ENCODE measurements around the gene PCDHGA12. TPM values are rescaled to one million over a fixed set of nuclear protein-coding genes. Genes with fewer than 3 reads are reported as not detected.
"Not testable (repeated sequence)": the region's sequence is repeated elsewhere in the genome, so short reads cannot be mapped to it uniquely, and the experiment has no call there.

The PCDHGA12 gene
- total and polyA plus RNA-seq, 9 donors = 2.0 to 10.4 (median 7.5) TPM

DNA sequence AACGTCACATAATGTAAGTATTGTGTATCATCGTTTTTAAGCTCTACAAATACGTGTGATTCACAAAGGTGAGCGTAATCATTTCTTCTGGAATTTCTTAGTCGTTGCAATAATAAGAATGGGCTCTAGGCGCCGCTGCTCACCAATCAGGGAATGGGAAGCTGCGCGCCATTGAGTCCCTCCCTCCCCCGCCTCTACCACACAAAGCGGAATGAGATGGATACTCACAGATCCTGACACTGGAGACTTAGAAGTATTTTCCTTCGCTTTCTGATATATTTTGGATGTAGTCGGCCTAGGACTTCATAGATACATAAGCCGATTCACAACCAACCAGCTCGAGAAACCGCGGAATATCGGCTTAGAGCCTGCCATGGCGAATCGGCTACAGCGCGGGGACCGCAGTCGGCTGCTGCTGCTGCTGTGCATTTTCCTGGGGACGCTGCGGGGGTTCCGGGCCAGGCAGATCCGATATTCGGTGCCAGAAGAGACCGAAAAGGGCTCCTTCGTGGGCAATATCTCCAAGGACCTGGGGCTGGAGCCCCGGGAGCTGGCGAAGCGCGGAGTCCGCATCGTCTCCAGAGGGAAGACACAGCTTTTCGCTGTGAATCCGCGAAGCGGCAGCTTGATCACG is 9.3 kb upstream of the PCDHGA12 start, which contains the start of gene PCDHGA11:
PCDHGA11 (plus strand) TSS at position 197 of the 634 bp plus-strand sequence; CDS start at position 374, 177 bp downstream.
- Histone ChIP-seq H3K4me1 (ENCODE audit: insufficient read depth) (peaks cover 2% of the 10 kb centered on the region), H3K4me3 (no peak within 1 kb of the TSS), H3K27ac (no peak within 1 kb of the TSS), H3K9me3 (peaks cover 17 to 45% of the 10 kb centered on the region in 2 donors), H3K36me3 (no peaks in the 10 kb centered on the region), H3K27me3 (no peaks in the 10 kb centered on the region)
- no peak for TF ChIP-seq POLR2A (IDR thresholded peaks at IDR 0.05)
- no peak for DNase-seq
- intact Hi-C loops (cut with DNase I) = no loop called here
- 10 to 15% (median 11%) methylated on average over 42 of the region's 42 CpGs for WGBS, 3 donors

DNA sequence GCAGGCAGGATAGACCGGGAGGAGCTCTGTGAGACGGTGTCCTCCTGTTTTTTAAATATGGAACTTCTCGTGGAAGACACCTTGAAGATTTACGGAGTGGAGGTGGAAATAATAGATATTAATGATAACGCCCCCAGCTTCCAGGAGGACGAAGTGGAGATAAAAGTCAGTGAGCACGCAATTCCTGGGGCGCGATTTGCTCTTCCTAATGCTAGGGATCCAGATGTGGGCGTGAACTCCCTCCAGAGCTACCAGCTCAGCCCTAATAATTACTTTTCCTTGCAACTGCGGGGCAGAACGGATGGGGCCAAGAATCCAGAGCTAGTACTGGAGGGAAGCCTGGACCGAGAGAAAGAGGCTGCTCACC is 8.8 kb upstream of the PCDHGA12 start:
- TF ChIP-seq, protein P1, sequence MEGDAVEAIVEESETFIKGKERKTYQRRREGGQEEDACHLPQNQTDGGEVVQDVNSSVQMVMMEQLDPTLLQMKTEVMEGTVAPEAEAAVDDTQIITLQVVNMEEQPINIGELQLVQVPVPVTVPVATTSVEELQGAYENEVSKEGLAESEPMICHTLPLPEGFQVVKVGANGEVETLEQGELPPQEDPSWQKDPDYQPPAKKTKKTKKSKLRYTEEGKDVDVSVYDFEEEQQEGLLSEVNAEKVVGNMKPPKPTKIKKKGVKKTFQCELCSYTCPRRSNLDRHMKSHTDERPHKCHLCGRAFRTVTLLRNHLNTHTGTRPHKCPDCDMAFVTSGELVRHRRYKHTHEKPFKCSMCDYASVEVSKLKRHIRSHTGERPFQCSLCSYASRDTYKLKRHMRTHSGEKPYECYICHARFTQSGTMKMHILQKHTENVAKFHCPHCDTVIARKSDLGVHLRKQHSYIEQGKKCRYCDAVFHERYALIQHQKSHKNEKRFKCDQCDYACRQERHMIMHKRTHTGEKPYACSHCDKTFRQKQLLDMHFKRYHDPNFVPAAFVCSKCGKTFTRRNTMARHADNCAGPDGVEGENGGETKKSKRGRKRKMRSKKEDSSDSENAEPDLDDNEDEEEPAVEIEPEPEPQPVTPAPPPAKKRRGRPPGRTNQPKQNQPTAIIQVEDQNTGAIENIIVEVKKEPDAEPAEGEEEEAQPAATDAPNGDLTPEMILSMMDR (IDR thresholded peaks at IDR 0.05) = no peak
- TF ChIP-seq POLR2A (IDR thresholded peaks at IDR 0.05) = no peak
- no peak for DNase-seq
- H3K4me1 ChIP-seq (ENCODE audit: insufficient read depth) = peaks cover 2% of the 10 kb centered on the region
- no peak overlapping the region for H3K27ac ChIP-seq
- H3K9me3 ChIP-seq = peaks cover 19 to 49% of the 10 kb centered on the region in 2 donors
- WGBS, 3 donors = 8 to 12% (median 11%) methylated on average over 13 of the region's 13 CpGs
- H3K4me3 ChIP-seq = no peak overlapping the region
- intact Hi-C loops (cut with DNase I) = no loop called here
- no peaks in the 10 kb centered on the region for H3K36me3 ChIP-seq
- H3K27me3 ChIP-seq = no peaks in the 10 kb centered on the region

DNA sequence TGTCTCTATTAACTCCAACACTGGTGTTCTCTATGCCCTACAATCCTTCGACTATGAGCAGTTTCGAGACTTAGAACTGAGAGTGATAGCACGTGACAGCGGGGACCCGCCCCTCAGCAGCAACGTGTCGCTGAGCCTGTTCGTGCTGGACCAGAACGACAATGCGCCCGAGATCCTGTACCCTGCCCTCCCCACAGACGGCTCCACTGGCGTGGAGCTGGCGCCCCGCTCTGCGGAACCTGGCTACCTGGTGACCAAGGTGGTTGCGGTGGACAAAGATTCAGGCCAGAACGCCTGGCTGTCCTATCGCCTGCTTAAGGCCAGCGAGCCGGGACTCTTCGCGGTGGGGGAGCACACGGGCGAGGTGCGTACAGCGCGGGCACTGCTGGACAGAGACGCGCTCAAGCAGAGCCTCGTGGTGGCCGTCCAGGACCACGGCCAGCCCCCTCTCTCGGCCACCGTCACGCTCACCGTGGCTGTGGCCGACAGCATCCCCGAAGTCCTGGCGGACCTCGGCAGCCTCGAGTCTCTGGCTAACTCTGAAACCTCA is 7.5 kb upstream of the PCDHGA12 start:
- WGBS, 3 donors = 18 to 31% (median 20%) methylated on average over 37 to 42 of the region's 42 CpGs
- Histone ChIP-seq H3K9me3 (peaks cover 22 to 61% of the 10 kb centered on the region in 2 donors), H3K27me3 (no peaks in the 10 kb centered on the region), H3K4me1 (ENCODE audit: insufficient read depth) (peaks cover 2% of the 10 kb centered on the region), H3K4me3 (no peak overlapping the region), H3K36me3 (no peaks in the 10 kb centered on the region), H3K27ac (no peak overlapping the region)
- TF ChIP-seq, protein P1 (IDR thresholded peaks at IDR 0.05) = no peak
- TF ChIP-seq POLR2A (IDR thresholded peaks at IDR 0.05) (no peak), EP300 (IDR thresholded peaks at IDR 0.05) (no peak)
- intact Hi-C loops (cut with DNase I) = no loop called here
- DNase-seq = no peak

DNA sequence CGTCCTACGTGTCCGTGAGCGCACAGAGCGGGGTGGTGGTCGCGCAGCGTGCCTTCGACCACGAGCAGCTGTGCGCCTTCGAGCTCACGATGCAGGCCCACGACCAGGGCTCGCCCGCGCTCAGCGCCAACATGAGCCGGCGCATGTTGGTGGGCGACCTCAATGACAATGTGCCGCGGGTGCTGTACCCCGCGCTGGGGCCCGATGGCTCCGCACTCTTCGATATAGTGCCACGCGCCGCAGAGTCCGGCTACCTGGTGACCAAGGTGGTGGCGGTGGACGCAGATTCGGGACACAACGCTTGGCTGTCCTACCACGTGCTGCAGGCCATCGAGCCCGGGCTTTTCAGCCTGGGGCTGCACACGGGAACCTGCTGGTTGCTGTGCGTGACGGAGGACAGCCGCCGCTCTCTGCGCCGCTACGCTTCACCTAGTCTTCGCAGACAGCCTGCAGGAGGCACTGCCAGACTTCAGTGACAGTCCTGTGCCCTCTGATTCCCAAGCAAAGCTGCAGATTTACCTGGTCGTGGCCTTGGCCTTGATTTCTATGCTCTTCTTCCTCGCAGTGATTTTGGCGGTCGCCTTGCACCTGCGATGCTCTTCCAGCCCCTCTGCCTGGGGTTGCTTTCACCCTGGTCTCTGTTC is 2.4 kb upstream of the PCDHGA12 start:
- Histone ChIP-seq H3K4me3 (no peak overlapping the region), H3K36me3 (no peaks in the 10 kb centered on the region), H3K4me1 (ENCODE audit: insufficient read depth) (no peaks in the 10 kb centered on the region), H3K27me3 (no peaks in the 10 kb centered on the region), H3K9me3 (peaks cover 17 to 58% of the 10 kb centered on the region in 2 donors), H3K27ac (no peak overlapping the region)
- intact Hi-C loops (cut with DNase I) = no loop called here
- DNase-seq = no peak
- no peak for TF ChIP-seq POLR2A (IDR thresholded peaks at IDR 0.05)
- WGBS, 3 donors = 36 to 53% (median 36%) methylated on average over 31 to 53 of the region's 53 CpGs

DNA sequence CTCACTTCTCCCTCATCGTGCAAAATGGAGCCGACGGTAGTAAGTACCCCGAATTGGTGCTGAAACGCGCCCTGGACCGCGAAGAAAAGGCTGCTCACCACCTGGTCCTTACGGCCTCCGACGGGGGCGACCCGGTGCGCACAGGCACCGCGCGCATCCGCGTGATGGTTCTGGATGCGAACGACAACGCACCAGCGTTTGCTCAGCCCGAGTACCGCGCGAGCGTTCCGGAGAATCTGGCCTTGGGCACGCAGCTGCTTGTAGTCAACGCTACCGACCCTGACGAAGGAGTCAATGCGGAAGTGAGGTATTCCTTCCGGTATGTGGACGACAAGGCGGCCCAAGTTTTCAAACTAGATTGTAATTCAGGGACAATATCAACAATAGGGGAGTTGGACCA is 979 bp downstream of the PCDHGA12 start:
- Histone ChIP-seq H3K9me3 (peaks cover 8 to 54% of the 10 kb centered on the region in 2 donors), H3K27me3 (no peaks in the 10 kb centered on the region), H3K27ac (no peak overlapping the region), H3K36me3 (no peaks in the 10 kb centered on the region), H3K4me3 (no peak overlapping the region), H3K4me1 (ENCODE audit: insufficient read depth) (no peaks in the 10 kb centered on the region)
- 12 to 22% (median 15%) methylated on average over 37 of the region's 37 CpGs for WGBS, 3 donors
- intact Hi-C loops (cut with DNase I) = no loop called here
- DNase-seq = no peak
- TF ChIP-seq POLR2A (IDR thresholded peaks at IDR 0.05) (no peak), EP300 (IDR thresholded peaks at IDR 0.05) (no peak)
- TF ChIP-seq, protein P1 (IDR thresholded peaks at IDR 0.05) = no peak

DNA sequence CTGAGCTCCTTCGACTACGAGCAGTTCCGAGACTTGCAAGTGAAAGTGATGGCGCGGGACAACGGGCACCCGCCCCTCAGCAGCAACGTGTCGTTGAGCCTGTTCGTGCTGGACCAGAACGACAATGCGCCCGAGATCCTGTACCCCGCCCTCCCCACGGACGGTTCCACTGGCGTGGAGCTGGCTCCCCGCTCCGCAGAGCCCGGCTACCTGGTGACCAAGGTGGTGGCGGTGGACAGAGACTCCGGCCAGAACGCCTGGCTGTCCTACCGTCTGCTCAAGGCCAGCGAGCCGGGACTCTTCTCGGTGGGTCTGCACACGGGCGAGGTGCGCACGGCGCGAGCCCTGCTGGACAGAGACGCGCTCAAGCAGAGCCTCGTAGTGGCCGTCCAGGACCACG is 2.0 kb downstream of the PCDHGA12 start:
- WGBS, 3 donors = 32 to 37% (median 35%) methylated on average over 30 to 38 of the region's 38 CpGs
- H3K27ac ChIP-seq; H3K4me1 ChIP-seq (ENCODE audit: insufficient read depth); H3K27me3 ChIP-seq; intact Hi-C loops (cut with DNase I); H3K36me3 ChIP-seq; DNase-seq; H3K4me3 ChIP-seq: not testable (repeated sequence)
- peaks cover 8 to 45% of the 10 kb centered on the region in 2 donors for H3K9me3 ChIP-seq

DNA sequence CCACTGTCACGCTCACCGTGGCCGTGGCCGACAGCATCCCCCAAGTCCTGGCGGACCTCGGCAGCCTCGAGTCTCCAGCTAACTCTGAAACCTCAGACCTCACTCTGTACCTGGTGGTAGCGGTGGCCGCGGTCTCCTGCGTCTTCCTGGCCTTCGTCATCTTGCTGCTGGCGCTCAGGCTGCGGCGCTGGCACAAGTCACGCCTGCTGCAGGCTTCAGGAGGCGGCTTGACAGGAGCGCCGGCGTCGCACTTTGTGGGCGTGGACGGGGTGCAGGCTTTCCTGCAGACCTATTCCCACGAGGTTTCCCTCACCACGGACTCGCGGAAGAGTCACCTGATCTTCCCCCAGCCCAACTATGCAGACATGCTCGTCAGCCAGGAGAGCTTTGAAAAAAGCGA is 2.4 kb downstream of the PCDHGA12 start:
- H3K4me1 ChIP-seq (ENCODE audit: insufficient read depth); DNase-seq; H3K27me3 ChIP-seq; H3K36me3 ChIP-seq; intact Hi-C loops (cut with DNase I); H3K4me3 ChIP-seq; H3K27ac ChIP-seq: not testable (repeated sequence)
- H3K9me3 ChIP-seq = peaks cover 6 to 44% of the 10 kb centered on the region in 2 donors
- 25 to 29% (median 25%) methylated on average over 20 to 29 of the region's 29 CpGs for WGBS, 3 donors
